ENCODE results near the gene AMELX. TPM values are rescaled to one million over a fixed set of nuclear protein-coding genes. Genes with fewer than 3 reads are reported as not detected.

AMELX gene
- total and polyA plus RNA-seq, 2 of the 13 experiments (the other 11 are each of a cell fraction or from before 2014, with no cell fraction given), result not detected

- Histone ChIP-seq H3K27me3 (ENCODE audit: control insufficient read depth in 1 of 2, insufficient read depth in 2 of 2, low read length in 2 of 2) (no peaks in the 10 kb centered on the region), H3K9ac (ENCODE audit: insufficient read depth, low read depth, low read length) (no peak overlapping the region), H3K36me3 (replicated peaks in 1 of 2; ENCODE audit: control insufficient read depth in 1 of 2, insufficient read depth in 2 of 2, low read length in 2 of 2) (no peaks in the 10 kb centered on the region), H3K9me3 (ENCODE audit: low read length) (no peaks in the 10 kb centered on the region), H3K79me2 (ENCODE audit: insufficient read depth, low read length) (no peaks in the 10 kb centered on the region), H3K27ac (ENCODE audit: extremely low read length, insufficient read depth, low read length) (no peak overlapping the region), H3K4me3 (replicated peaks in 1 of 3; ENCODE audit: insufficient read depth in 1 of 3, low read depth in 2 of 3, low read length in 3 of 3) (no peak overlapping the region), H3K4me2 (ENCODE audit: low read depth, low read length) (no peak overlapping the region), H4K20me1 (ENCODE audit: insufficient read depth, low read length) (no peaks in the 10 kb centered on the region), H2AFZ (ENCODE audit: low read length) (no peak overlapping the region), H3K4me1 (ENCODE audit: insufficient read depth, low read length) (no peaks in the 10 kb centered on the region)
- in situ Hi-C loops (cut with HindIII; ENCODE audit: extremely low pct_ligation_motif_present, low pct_unique_long_range_greater_than_20kb) (no loop called here), intact Hi-C loops (cut with micrococcal nuclease; ENCODE audit: unreplicated experiment) (no loop called here)
- BruUV-seq (replicated peaks), result no TSS peak
- ATAC-seq (no peak), FAIRE-seq (no peak), DNase-seq (ENCODE audit: low spot score) (no peak)
- TF ChIP-seq TBX2 (CRISPR knock-in tag; IDR thresholded peaks at IDR 0.05; ENCODE audit: borderline replicate concordance) (no peak), KAT7 (CRISPR knock-in tag; IDR thresholded peaks at IDR 0.05; ENCODE audit: borderline replicate concordance) (no peak), KLF9 (CRISPR knock-in tag; IDR thresholded peaks at IDR 0.05; ENCODE audit: low read depth) (no peak), ZNF446 (CRISPR knock-in tag; IDR thresholded peaks at IDR 0.05) (no peak), ZNF83 (CRISPR knock-in tag; IDR thresholded peaks at IDR 0.05; ENCODE audit: borderline replicate concordance) (no peak), ZNF879 (CRISPR knock-in tag; IDR thresholded peaks at IDR 0.05) (no peak), MBNL3 (CRISPR knock-in tag; conservative IDR thresholded peaks at IDR 0.05) (no peak), ZNF207 (IDR thresholded peaks at IDR 0.05; ENCODE audit: borderline replicate concordance) (no peak), ZNF253 (CRISPR knock-in tag; IDR thresholded peaks at IDR 0.05; ENCODE audit: borderline replicate concordance) (no peak), AKAP8 (CRISPR knock-in tag; IDR thresholded peaks at IDR 0.05) (no peak), DRAP1 (CRISPR knock-in tag; IDR thresholded peaks at IDR 0.05) (no peak), NCOA1 (CRISPR knock-in tag; IDR thresholded peaks at IDR 0.05) (no peak), ZFAT (CRISPR knock-in tag; conservative IDR thresholded peaks at IDR 0.05) (no peak), ZNF251 (CRISPR knock-in tag; IDR thresholded peaks at IDR 0.05) (no peak), MAFF (IDR thresholded peaks at IDR 0.05; ENCODE audit: low read depth, low read length) (no peak), ZNF501 (CRISPR knock-in tag; IDR thresholded peaks at IDR 0.05) (no peak), ZBTB20 (CRISPR knock-in tag; IDR thresholded peaks at IDR 0.05; ENCODE audit: borderline replicate concordance, low read depth) (no peak)
- POLR2A ChIA-PET, result no interaction called here
- CTCF ChIA-PET (ENCODE audit: low intra/inter-chr PET ratio, low total read pairs), result no interaction called here
- 39% methylated on average over 2 of the region's 2 CpGs for WGBS (ENCODE audit: low lambda C conversion rate)
Observed at GRCh38 chrX:11336201-11336600, 43.0 kb downstream of the AMELX start.
